VCaP (cell line): ENCODE measurements around the gene BARX1.

ENCODE experiments used
- H3K27ac ChIP-seq: fragments of 450-650 bp; 2 replicates; pipeline ENCODE4 v1.5.1; 2017
- CTCF ChIP-seq: fragments of 450-650 bp; conservative IDR thresholded peaks from 2 replicates; pipeline ENCODE4 v1.5.1; 2017; ENCODE audit warnings: mild to moderate bottlenecking, moderate library complexity

The BARX1 gene

GRCh38 chr9:93952784-93953495, 2.2 kb downstream of the BARX1 start:
- H3K27ac ChIP-seq: no peak overlapping the region
- no peak for TF ChIP-seq CTCF

GRCh38 chr9:93952119-93952783, 2.9 kb downstream of the BARX1 start:
- H3K27ac ChIP-seq: no peak overlapping the region
- no peak for TF ChIP-seq CTCF

GRCh38 chr9:93951655-93952118, 3.5 kb downstream of the BARX1 start:
- peak overlapping the region; percentile 62; the same call in 1 of the 2 replicates for H3K27ac ChIP-seq
- TF ChIP-seq CTCF: no peak

GRCh38 chr9:93950619-93951601, 4.2 kb downstream of the BARX1 start:
- H3K27ac ChIP-seq: peak overlapping the region; percentile 62; the same call in 1 of the 2 replicates
- TF ChIP-seq CTCF: no peak

- no peak for TF ChIP-seq CTCF
- no peak overlapping the region for H3K27ac ChIP-seq
Measured at GRCh38 chr9:93949694-93950449, 5.3 kb downstream of the BARX1 start.

- no peak overlapping the region for H3K27ac ChIP-seq
- TF ChIP-seq CTCF: no peak
Measured at GRCh38 chr9:93949073-93949693, 6.0 kb downstream of the BARX1 start.
